Hepatocyte (in vitro differentiated cells): ENCODE data around the gene ERC2.

Experiments used
- EZH2phosphoT487 ChIP-seq: fragments of 200-600 bp; sonication (generic); IDR thresholded peaks from one replicate; pipeline ENCODE4 v1.6.1; 2018; ENCODE audit warnings: antibody characterized with exemption, mild to moderate bottlenecking, low read depth, moderate library complexity; ENCODE audit not compliant: unreplicated experiment, severe bottlenecking
- TF ChIP-seq, protein P1 (sequence below): fragments of 200-600 bp; sonication (generic); IDR thresholded peaks from 2 replicates; pipeline ENCODE4 v1.5.1; 2016; ENCODE audit warnings: antibody characterized with exemption, mild to moderate bottlenecking; ENCODE audit not compliant: poor library complexity

- TF ChIP-seq, protein P1, sequence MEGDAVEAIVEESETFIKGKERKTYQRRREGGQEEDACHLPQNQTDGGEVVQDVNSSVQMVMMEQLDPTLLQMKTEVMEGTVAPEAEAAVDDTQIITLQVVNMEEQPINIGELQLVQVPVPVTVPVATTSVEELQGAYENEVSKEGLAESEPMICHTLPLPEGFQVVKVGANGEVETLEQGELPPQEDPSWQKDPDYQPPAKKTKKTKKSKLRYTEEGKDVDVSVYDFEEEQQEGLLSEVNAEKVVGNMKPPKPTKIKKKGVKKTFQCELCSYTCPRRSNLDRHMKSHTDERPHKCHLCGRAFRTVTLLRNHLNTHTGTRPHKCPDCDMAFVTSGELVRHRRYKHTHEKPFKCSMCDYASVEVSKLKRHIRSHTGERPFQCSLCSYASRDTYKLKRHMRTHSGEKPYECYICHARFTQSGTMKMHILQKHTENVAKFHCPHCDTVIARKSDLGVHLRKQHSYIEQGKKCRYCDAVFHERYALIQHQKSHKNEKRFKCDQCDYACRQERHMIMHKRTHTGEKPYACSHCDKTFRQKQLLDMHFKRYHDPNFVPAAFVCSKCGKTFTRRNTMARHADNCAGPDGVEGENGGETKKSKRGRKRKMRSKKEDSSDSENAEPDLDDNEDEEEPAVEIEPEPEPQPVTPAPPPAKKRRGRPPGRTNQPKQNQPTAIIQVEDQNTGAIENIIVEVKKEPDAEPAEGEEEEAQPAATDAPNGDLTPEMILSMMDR: no peak
- TF ChIP-seq EZH2phosphoT487: no peak
Observed at GRCh38 chr3:55554634-55555425, 913.4 kb downstream of the ERC2 start.
